Suprapubic skin (tissue), 4 donors: ENCODE measurements around the gene DNMBP.

Experiments
- CTCF ChIP-seq, 2 donors: fragments of 200-600 bp in 1 of 2; fragments of 450-650 bp in 1 of 2; sonication (generic) in 1 of 2; IDR thresholded peaks; one replicate each; pipeline ENCODE4 v1.5.1; 2016 to 2019; ENCODE audit warnings: antibody characterized with exemption in 2 of 2, mild to moderate bottlenecking in 1 of 2, moderate library complexity in 1 of 2
- EP300 ChIP-seq: sonication (generic); formaldehyde crosslinking; IDR thresholded peaks from one replicate; pipeline ENCODE4 v1.6.1; 2017; ENCODE audit warnings: antibody characterized with exemption
- POLR2A ChIP-seq, 2 donors: fragments of 450-650 bp; IDR thresholded peaks; one replicate each; pipeline ENCODE4 v1.6.1; 2017; ENCODE audit warnings: antibody characterized with exemption in 2 of 2, mild to moderate bottlenecking in 2 of 2, moderate library complexity in 2 of 2
- POLR2AphosphoS5 ChIP-seq, 3 donors: sonication (generic); formaldehyde crosslinking; IDR thresholded peaks; one replicate each; pipeline ENCODE4 v1.6.1; 2017; ENCODE audit warnings: antibody characterized with exemption in 3 of 3

GRCh38 chr10:99967961-99968360 is 41.8 kb downstream of the DNMBP start:
- no peak for TF ChIP-seq CTCF (IDR thresholded peaks at IDR 0.05)
- no peak for TF ChIP-seq POLR2AphosphoS5 (IDR thresholded peaks at IDR 0.05)
- TF ChIP-seq POLR2A (IDR thresholded peaks at IDR 0.05), result no peak
- no peak for TF ChIP-seq EP300
